GM11168 (cell line): ENCODE measurements around the gene GLIPR1L2.
"Not testable (repeated sequence)": the region's sequence is repeated elsewhere in the genome, so short reads cannot be mapped to it uniquely, and the experiment has no call there.

Experiments
- in situ Hi-C: fragments of 300-500 bp; cut with MboI; formaldehyde crosslinking; loops from one replicate; pipeline ENCODE4 v1.12.0; 2022; ENCODE audit warnings: low sequenced_read_pairs; ENCODE audit not compliant: unreplicated experiment

GLIPR1L2 gene

DNA sequence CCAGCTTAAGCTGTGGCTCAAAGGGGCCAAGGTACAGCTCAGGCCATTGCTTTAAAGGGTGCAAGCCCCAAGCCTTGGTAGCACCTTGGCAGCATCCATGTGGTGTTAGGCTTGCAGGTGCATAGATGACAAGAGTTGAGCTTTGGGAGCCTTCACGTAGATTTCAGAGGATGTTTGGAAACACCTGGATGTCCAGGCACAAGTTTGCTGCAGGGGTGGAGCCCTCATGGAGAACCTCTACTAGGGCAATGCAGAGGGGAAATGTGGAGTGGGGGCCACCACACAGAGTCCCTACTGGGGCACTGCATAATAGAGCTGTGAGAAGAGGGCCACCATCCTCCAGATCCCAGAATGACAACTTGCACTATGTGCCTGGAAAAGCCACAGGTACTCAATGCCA is 37.9 kb downstream of the GLIPR1L2 start:
- in situ Hi-C loops = no loop called here

DNA sequence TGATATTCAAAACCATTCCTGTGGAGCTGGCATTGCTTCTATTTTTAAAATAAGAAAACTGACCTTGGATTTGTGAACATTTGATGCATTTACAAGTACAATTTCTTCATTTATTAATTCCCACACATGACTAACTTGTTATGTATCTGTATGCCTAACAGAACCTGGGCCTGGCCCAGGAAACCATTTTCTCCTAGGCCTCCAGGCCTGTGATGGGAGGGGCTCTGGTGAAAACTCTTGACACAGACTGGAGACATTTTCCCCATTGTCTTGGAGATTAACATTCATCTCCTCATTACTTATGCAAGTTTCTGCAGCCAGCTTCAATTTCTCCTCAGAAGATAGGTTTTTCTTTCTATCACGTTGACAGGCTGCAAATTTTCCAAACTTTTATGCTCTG is 42.0 kb downstream of the GLIPR1L2 start:
- in situ Hi-C loops = no loop called here

DNA sequence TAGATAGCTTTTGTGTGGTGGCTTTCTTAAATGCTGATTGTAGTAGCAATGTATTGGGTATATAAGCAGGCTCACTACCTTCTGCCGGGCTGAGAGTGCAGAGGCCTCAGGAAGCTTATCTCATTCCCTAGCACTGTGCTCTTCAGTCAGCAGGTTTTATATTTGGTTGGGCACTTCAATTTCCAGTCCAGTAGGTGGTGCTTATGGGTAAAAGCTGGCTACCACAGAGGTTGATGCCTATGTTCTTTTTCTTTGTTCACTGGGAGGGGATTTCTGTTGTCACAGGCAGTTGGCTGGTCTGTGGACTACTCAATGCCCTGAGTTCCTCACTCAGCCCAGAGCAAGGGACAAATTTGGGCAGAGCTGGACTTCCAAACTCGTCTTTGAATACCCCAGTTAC is 46.7 kb downstream of the GLIPR1L2 start:
- in situ Hi-C loops = no loop called here

DNA sequence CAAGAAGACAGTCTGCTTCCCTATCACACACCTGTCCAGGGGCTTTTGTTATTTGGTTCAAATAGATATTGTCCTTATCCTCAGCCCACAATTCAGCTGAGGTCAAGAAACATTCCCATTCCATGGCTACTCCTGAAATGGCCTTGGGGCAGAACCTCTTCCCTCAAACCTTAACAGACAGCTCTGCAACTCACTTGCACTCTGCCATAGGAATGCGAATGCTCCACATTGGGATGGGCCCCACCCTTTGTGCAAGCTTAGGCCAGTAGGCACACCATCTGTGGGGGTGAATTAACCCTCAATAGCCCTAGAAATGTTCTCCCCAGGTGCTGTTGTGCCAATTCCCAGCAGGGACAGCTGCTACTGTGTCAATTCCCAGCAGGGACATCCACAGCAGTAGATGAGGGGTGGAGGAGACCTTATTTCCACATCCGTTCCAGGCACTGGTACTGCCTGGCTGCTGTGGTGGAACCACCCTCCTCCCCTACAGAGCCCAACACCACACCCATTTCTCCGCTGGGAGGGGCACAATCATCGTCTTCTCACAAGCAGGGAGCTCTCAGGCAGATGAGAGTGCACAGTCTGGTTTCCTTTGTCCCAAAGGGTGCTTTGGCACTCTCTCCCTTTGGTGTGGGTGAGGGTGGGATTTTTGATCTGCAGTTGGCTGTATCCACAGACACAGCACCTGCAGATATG is 47.3 kb downstream of the GLIPR1L2 start:
- in situ Hi-C loops = no loop called here

DNA sequence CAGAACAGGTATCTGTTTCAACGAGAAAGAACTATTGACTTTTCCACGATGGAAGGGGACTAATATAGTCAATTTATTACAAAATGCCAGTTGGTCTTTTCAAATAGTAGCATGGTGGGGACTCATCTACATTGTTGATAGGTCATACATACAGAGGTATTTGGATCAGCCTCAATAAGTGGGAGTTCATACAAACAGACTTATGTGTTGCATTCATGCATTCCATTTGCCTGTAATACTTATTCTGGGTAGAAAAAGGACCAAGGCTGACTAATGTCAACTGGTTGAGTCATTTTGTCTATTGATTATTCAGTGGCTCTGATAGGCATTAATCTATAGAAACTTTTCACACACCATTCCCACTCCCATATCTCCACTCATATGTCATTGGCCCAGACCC is 48.2 kb downstream of the GLIPR1L2 start:
- in situ Hi-C loops = no loop called here

DNA sequence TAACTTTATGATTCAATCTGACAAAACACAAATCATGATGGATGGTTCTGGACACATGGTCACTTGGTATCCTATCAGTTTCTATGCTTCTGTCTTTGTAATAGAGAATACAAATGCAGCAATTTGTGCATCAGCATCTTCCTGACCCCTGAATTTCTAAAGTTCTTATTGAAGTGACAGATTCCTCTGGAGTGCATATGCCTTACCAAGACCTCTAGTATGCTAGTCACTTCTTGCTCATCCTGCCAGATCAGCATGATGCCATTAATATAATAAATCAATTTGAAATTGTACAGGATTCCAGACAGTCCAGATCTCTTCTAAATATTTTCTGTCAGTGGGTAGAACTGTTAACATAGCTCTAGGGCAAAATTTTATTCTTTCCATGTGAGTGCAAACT is 49.0 kb downstream of the GLIPR1L2 start:
- in situ Hi-C loops = no loop called here

DNA sequence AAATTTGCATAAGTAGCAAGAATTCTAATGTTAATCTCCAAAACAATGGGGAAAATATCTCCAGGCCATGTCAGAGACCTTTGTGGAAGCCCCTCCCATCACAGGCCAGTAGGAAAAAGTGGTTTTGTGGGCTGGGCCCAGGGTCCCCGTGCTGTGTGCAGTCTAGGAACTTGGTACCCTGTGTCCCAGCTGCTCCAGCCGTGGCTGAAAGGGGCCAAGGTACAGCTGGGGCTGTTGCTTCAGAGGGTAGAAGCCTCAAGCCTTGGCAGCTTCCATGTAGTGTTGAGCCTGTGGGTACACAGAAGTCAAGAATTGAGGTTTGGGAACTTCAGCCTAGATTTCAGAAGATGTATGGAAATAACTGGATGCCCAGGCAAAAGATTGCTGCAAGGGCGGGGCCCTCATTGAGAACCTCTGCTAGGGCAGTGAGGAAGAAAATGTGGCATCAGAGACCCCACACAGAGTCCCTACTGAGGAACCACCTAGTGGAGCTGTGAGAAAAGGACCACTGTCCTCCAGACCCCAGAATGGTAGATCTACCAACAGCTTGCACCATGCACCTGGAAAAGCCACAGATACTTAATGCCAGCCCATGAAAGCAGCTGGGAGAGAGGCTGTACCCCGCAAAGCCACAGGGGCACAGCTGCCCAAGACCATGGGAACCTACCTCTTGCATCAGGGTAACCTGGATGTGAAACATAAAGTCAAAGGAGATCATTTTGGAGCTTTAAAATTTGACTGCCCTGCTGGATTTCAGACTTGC is 51.0 kb downstream of the GLIPR1L2 start:
- in situ Hi-C loops = not testable (repeated sequence)

DNA sequence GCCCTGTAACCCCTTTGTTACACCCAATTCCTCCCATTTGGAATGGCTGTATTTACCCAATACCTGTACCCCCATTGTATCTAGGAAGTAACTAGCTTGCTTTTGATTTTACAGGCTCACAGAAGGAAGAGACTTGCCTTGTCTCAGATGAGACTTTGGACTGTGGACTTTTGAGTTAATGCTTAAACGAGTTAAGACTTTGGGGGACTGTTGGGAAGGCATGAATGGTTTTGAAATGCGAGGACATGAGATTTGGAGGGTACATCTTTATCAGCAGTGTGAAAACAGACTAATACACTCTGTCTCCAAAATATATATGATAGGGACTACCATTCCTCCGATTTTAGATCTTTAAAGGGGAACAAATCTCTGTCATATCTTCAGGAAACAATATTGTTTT is 51.6 kb downstream of the GLIPR1L2 start:
- in situ Hi-C loops = not testable (repeated sequence)

DNA sequence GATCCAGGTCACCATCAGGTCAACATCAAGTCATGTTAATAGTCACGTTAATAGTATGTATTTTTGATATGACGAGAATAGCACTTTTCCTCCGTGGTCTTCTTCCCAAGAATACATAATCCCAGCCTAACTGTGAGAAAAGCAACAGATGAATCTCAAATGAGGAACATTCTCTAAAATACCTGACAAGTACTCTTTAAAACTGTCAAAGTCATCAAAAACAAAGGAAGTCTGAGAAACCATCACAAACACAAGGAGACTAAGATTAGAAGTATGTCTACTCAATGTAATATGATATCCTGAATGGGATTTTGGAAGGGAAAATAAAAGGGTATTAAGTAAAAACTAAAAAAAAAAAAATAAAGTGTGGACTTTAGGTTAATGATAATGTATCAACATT is 52.8 kb downstream of the GLIPR1L2 start:
- in situ Hi-C loops = no loop called here

DNA sequence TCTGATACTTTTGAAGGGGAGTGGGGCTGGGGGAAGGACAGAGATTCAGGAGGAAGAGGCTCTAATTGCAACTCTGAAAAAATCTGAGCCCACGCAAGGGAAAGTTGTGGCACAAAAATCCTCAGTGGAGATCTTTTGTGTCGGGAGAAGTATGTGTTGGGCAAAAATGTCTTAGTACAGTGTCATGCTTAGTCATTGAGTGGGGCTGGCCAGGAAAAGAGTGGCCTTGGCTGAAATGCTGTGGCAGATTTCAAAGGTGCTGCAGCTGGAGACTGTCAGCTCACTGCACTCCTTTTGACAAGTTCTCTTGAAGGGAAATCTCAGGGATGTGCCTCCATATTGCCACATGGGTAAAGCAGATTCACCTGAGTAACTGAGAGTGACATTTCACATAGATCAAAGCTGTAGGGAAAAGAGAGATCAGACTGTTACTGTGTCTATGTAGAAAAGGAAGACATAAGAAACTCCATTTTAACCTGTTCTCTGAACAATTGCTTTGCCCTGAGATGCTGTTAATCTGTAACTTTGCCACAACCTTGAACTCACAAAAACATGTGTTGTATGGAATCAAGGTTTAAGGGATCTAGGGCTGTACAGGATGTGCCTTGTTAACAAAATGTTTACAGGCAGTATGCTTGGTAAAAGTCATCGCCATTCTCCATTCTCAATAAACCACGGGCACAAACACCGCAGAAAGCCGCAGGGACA is 53.7 kb downstream of the GLIPR1L2 start:
- in situ Hi-C loops = no loop called here

DNA sequence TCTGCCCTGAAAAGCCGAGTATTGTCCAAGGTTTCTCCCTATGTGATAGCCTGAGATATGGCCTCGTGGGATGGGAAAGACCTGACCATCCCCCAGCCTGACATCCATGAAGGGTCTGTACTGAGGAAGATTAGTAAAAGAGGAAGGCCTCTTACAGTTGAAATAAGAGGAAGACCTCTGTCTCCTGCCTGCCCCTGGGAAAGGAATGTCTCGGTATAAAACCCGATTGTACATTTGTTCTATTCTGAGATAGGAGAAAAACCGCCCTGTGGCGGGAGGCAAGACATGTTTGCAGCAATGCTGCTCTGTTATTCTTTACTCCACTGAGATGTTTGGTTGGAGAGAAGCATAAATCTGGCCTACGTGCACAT is 54.2 kb downstream of the GLIPR1L2 start:
- in situ Hi-C loops = not testable (repeated sequence)

DNA sequence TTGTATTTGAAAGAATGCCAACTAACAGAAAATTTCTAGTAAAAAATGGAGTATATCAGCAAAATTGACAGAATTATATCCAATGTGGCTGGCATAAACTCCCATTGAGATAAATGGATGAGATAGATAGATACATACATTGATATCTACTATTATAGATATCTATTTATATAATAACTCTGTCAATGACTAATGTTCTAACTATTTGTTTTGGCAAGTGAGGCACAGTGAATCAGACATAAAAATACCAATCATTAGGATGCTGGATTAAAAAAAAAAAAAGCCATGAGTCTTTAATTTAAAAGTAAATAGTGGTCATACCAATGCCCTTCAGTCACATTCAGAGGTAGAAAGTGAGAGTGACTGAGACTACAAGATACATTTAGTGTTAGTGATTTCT is 56.0 kb downstream of the GLIPR1L2 start:
- in situ Hi-C loops = no loop called here

DNA sequence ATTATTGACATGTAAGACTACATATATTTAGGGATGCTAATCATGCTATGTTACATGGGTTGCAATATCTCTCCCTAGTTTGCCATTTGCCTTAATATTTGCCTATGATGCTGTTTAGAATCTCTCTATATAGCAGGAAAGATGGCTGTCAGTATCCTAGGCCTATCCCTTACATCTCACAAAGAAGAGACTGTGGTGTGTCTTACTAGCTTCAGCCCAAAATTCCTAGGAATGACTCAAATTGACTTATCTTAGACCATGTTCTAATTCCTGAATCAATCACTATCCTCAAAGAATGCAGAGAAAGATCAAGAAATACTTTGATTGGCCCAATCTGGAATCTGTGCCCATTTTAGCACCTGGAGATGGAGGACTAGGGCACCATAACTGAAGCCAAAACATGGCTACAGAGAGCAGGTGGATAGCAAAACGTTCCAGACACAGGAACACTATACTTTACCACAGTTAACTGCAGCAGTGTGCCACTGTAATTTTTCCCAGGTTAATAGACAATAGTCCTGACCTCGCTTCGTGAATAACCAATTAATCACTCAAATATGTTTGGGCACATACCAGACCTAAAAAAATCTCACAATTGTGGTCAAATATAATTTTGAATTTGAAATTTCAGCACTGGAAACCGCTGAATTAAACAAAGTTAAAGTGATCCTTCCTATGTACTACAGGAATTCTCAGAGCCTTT is 57.0 kb downstream of the GLIPR1L2 start:
- in situ Hi-C loops = no loop called here

DNA sequence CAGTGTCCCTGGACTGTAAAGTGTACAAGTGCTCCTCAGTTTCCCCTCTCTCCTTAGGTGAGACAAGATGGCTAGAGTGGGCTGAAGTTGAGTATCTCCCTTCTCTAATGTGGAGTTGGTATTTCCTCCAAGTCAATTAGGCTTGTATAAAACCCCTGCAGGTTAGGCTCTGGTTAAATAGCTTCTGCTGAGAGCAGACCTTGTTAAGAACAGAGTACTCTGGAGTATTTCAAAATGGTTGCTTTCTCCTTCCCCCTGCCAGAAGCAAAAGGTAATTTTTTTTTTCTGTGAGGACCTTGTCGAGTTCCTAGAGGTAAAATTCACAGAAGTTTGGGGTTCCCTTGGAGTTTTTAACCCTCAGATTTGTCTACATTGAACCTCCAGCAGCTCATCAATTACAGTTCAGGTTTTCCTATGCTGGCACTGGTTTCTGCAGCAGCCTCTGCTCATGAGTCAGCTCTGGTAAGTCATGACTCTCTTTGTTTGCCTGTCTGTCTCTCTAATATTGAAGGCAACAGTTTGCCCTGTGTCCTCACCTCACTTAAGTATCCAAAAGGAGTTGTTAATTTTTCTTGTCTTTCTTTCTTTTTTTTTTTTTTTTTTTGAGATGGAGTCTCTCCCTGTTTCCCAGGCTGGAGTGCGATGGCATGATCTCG is 61.9 kb downstream of the GLIPR1L2 start:
- in situ Hi-C loops = no loop called here

DNA sequence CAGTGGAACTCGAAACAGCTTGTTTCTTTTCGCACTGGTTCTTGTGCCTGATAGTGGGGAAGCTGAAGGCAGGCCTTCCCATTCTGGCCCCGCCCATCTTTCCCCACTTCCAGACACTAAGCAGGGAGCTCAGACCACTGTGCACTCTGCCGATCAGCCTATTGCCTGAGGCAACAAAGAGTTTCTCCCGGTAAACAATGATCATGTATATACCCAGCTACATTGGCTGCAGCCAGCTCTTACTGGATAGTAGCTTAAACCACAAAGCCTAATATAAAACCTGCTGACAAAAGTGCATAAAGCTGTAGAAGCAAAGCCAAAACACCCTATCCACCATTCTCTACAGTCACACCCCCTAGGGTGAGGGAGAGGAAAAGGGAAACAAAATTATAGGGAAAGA is 65.0 kb downstream of the GLIPR1L2 start:
- in situ Hi-C loops = no loop called here

DNA sequence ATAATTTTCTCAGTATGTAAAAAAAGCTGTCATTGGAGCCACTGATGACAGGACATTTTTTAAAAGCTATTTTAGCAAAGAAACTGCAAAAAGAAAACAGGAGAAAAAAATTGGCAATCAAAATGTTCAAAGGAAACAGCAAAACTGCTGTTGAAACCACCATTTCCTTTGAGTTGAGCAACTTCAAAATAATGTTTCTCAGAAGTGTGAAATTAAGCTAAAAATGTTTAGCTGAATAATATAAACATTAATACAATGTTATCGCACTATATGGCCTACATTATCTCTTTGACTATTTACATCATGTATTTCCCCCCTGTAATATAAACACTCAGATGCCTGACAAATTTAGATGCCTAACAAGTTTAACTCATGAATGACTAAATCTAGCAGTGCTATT is 66.3 kb downstream of the GLIPR1L2 start:
- in situ Hi-C loops = no loop called here

DNA sequence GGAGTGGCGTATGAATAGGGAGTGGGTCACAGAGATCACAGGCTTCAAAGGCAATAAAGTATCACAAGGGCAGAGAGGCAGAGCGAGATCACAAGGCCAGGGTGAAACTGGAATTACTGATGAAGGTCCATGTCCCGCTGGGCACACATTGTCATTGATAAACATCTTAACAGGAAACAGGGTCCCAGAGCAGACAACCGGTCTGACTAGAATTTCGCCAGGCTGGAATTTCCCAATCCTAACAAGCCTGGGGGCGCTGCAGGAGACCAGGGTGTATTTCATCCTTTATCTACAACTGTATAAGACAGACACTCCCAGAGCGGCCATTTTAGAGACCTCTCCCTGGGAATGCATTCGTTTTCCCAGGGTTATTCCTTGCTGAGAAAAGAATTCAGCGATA is 67.0 kb downstream of the GLIPR1L2 start:
- in situ Hi-C loops = not testable (repeated sequence)

DNA sequence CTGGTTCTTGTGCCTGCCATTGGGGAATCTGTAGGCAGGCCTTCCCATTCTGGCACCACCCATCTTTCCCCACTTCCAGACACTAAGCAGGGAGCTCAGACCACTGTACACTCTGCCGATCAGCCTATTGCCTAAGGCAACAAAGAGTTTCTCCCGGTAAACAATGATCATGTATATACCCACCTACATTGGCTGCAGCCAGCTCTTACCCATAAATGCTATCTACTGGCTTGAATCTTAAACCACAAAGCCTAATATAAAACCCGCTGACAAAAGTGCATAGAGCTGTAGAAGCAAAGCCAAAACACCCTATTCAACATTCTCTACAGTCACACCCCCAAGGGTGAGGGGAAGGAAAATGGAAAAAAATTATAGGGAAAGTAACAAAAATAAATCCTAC is 68.9 kb downstream of the GLIPR1L2 start:
- in situ Hi-C loops = no loop called here

DNA sequence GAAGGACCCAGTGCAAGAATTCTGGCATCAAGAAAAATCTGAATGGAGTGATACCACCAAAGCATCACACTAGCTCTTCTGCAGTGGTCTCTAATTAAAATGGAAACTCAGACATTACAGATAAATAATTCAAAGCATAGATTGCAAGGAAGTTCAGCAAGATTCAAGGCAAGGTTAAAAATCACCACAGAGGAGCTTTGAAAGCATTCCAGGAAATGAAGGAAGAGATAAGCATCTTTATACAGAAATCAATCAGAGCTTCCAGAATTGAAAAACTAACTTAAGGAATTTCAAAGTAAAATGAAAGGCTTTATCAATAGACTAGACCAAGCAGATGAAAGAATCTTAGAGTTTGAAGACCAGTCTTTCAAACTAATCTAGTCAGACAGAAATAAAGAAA is 69.3 kb downstream of the GLIPR1L2 start:
- in situ Hi-C loops = no loop called here
